HG03469 (cell line): ENCODE results near the gene PLEKHM3.
"Not testable (repeated sequence)": the region's sequence is repeated elsewhere in the genome, so short reads cannot be mapped to it uniquely, and the experiment has no call there.

Experiments
- ATAC-seq: cut with Tn5 transposase; IDR thresholded peaks from one replicate; pipeline ENCODE4 v1.9.1; 2021; ENCODE audit warnings: mild to moderate bottlenecking, moderate library complexity, moderate number of reproducible peaks; ENCODE audit not compliant: unreplicated experiment

The PLEKHM3 gene

GRCh38 chr2:207831584-207832248 lies 193.6 kb downstream of the PLEKHM3 start:
- no peak for ATAC-seq

GRCh38 chr2:207830778-207831438 lies 194.4 kb downstream of the PLEKHM3 start:
- no peak for ATAC-seq

- ATAC-seq: no peak
Measured at GRCh38 chr2:207828361-207829057, 196.8 kb downstream of the PLEKHM3 start.

- ATAC-seq: no peak
Measured at GRCh38 chr2:207825978-207826377, 199.3 kb downstream of the PLEKHM3 start.

GRCh38 chr2:207825045-207825954 lies 200.0 kb downstream of the PLEKHM3 start:
- no peak for ATAC-seq

GRCh38 chr2:207823865-207824264 lies 201.5 kb downstream of the PLEKHM3 start:
- no peak for ATAC-seq

GRCh38 chr2:207819839-207820784 lies 205.2 kb downstream of the PLEKHM3 start:
- no peak for ATAC-seq

- ATAC-seq: no peak
Measured at GRCh38 chr2:207819021-207819797, 206.1 kb downstream of the PLEKHM3 start.

GRCh38 chr2:207816546-207816945 lies 208.8 kb downstream of the PLEKHM3 start:
- no peak for ATAC-seq

- no peak for ATAC-seq
Measured at GRCh38 chr2:207815254-207815653, 210.1 kb downstream of the PLEKHM3 start.

- no peak for ATAC-seq
Measured at GRCh38 chr2:207813942-207814341, 211.4 kb downstream of the PLEKHM3 start.

GRCh38 chr2:207813221-207813916 lies 212.0 kb downstream of the PLEKHM3 start:
- ATAC-seq: no peak

GRCh38 chr2:207812726-207813080 lies 212.6 kb downstream of the PLEKHM3 start:
- no peak for ATAC-seq

- no peak for ATAC-seq
Measured at GRCh38 chr2:207812058-207812725, 213.1 kb downstream of the PLEKHM3 start.

GRCh38 chr2:207811658-207812057 lies 213.7 kb downstream of the PLEKHM3 start:
- not testable (repeated sequence) for ATAC-seq

- ATAC-seq: no peak
Measured at GRCh38 chr2:207810200-207810788, 215.0 kb downstream of the PLEKHM3 start.

GRCh38 chr2:207808119-207808518 lies 217.2 kb downstream of the PLEKHM3 start:
- no peak for ATAC-seq

- no peak for ATAC-seq
Measured at GRCh38 chr2:207807516-207807915, 217.8 kb downstream of the PLEKHM3 start.
